Tibial nerve (tissue), 4 donors: Measurements from ENCODE around the gene STAMBP. TPM values are rescaled to one million over a fixed set of nuclear protein-coding genes. Genes with fewer than 3 reads are reported as not detected.

ENCODE experiments used
- DNase-seq, 2 donors: peaks; one replicate each; pipeline ENCODE4 v3.0.0-alpha.2; 2019; ENCODE audit warnings: low spot score in 2 of 2
- H3K27ac ChIP-seq, 4 donors: fragments of 200-600 bp; sonication (generic) in 3 of 4; one replicate each; pipeline ENCODE4 v1.5.1; 2017 to 2019; ENCODE audit warnings: mild to moderate bottlenecking in 1 of 4
- H3K27me3 ChIP-seq, 2 donors: fragments of 200-600 bp; sonication (generic) in 1 of 2; one replicate each; pipeline versions ENCODE4 v1.5.1 to v1.6.0; 2017 to 2019
- H3K36me3 ChIP-seq, 3 donors: fragments of 200-600 bp; sonication (generic); one replicate each; pipeline ENCODE4 v1.5.1; 2018 to 2019
- H3K4me1 ChIP-seq, 4 donors: fragments of 200-600 bp; sonication (generic) in 3 of 4; one replicate each; pipeline ENCODE4 v1.5.1; 2017 to 2019
- H3K4me3 ChIP-seq, 4 donors: fragments of 200-600 bp; sonication (generic) in 3 of 4; one replicate each; pipeline ENCODE4 v1.5.1; 2017 to 2019; ENCODE audit warnings: mild to moderate bottlenecking in 1 of 4, moderate library complexity in 1 of 4
- H3K9me3 ChIP-seq, 4 donors: fragments of 200-600 bp; sonication (generic) in 3 of 4; one replicate each; pipeline ENCODE4 v1.5.1; 2017 to 2019
- CTCF ChIP-seq, 5 experiments: fragments of 200-600 bp in 3 of 5; fragments of 450-650 bp in 2 of 5; sonication (generic) in 3 of 5; IDR thresholded peaks; one replicate each; pipeline ENCODE4 v1.5.1; 2016 to 2019; ENCODE audit warnings: antibody characterized with exemption in 5 of 5, mild to moderate bottlenecking in 3 of 5, moderate library complexity in 2 of 5
- EP300 ChIP-seq, 2 donors: sonication (generic); formaldehyde crosslinking; IDR thresholded peaks; one replicate each; pipeline ENCODE4 v1.6.1; 2017; ENCODE audit warnings: antibody characterized with exemption in 2 of 2, mild to moderate bottlenecking in 1 of 2
- POLR2A ChIP-seq, 2 donors: fragments of 450-650 bp; IDR thresholded peaks; one replicate each; pipeline ENCODE4 v1.6.1; 2017; ENCODE audit warnings: antibody characterized with exemption in 2 of 2, mild to moderate bottlenecking in 2 of 2, moderate library complexity in 2 of 2
- whole genome bisulfite sequencing, 2 donors: methylation state at CpG; one replicate each; pipeline ENCODE4 v1.1.5; 2018; 5-methylcytosine and 5-hydroxymethylcytosine counted together
- total RNA-seq, 4 donors: library from RNA; depleted of rRNA; stranded (reverse); fragments of >200 nt; gene quantifications; one replicate each; pipeline ENCODE4 v1.1.0, GENCODE V29; 2016

Gene STAMBP
- total RNA-seq, 4 donors from 2014 or later, result 20.7 to 47.2 (median 24.8) TPM

GRCh38 chr2:73917696-73918207 lies 89.0 kb downstream of the STAMBP start:
- no peak for DNase-seq
- 71 to 73% methylated on average over 4 of the region's 4 CpGs for WGBS, 2 donors
- H3K36me3 ChIP-seq, result no peaks in the 10 kb centered on the region
- H3K4me1 ChIP-seq, result no peaks in the 10 kb centered on the region
- TF ChIP-seq EP300 (IDR thresholded peaks at IDR 0.05) (no peak), CTCF (IDR thresholded peaks at IDR 0.05) (no peak), POLR2A (IDR thresholded peaks at IDR 0.05) (no peak)
- H3K9me3 ChIP-seq, result no peaks in the 10 kb centered on the region
- no peak overlapping the region for H3K27ac ChIP-seq
- H3K4me3 ChIP-seq, result no peak overlapping the region
- peaks cover 0 to 14% of the 10 kb centered on the region in 2 donors for H3K27me3 ChIP-seq

GRCh38 chr2:73918856-73919255 lies 90.1 kb downstream of the STAMBP start:
- no peaks in the 10 kb centered on the region for H3K4me1 ChIP-seq
- TF ChIP-seq POLR2A (IDR thresholded peaks at IDR 0.05), result no peak
- TF ChIP-seq EP300 (IDR thresholded peaks at IDR 0.05), result no peak
- no peak for TF ChIP-seq CTCF (IDR thresholded peaks at IDR 0.05)
- 88 to 92% methylated on average over 3 of the region's 3 CpGs for WGBS, 2 donors
- H3K9me3 ChIP-seq, result no peaks in the 10 kb centered on the region
- H3K4me3 ChIP-seq, result no peak overlapping the region
- H3K27me3 ChIP-seq, result peaks cover 0 to 14% of the 10 kb centered on the region in 2 donors
- no peak overlapping the region for H3K27ac ChIP-seq
- DNase-seq, result no peak
- no peaks in the 10 kb centered on the region for H3K36me3 ChIP-seq

GRCh38 chr2:73919596-73920228 lies 91.0 kb downstream of the STAMBP start:
- WGBS, 2 donors, result 83 to 88% methylated on average over 7 of the region's 7 CpGs
- Histone ChIP-seq H3K36me3 (no peaks in the 10 kb centered on the region), H3K4me3 (no peak overlapping the region), H3K9me3 (no peaks in the 10 kb centered on the region), H3K4me1 (no peaks in the 10 kb centered on the region), H3K27ac (no peak overlapping the region), H3K27me3 (peaks cover 0 to 14% of the 10 kb centered on the region in 2 donors)
- TF ChIP-seq POLR2A (IDR thresholded peaks at IDR 0.05) (no peak), CTCF (IDR thresholded peaks at IDR 0.05) (no peak), EP300 (IDR thresholded peaks at IDR 0.05) (no peak)
- no peak for DNase-seq

GRCh38 chr2:73920577-73921545 lies 92.1 kb downstream of the STAMBP start:
- H3K9me3 ChIP-seq, result no peaks in the 10 kb centered on the region
- peaks cover 0 to 14% of the 10 kb centered on the region in 2 donors for H3K27me3 ChIP-seq
- H3K4me3 ChIP-seq, result no peak overlapping the region
- H3K27ac ChIP-seq, result no peak overlapping the region
- H3K4me1 ChIP-seq, result no peaks in the 10 kb centered on the region
- 47 to 51% methylated on average over 12 of the region's 12 CpGs for WGBS, 2 donors
- TF ChIP-seq EP300 (IDR thresholded peaks at IDR 0.05), result no peak
- no peak for TF ChIP-seq POLR2A (IDR thresholded peaks at IDR 0.05)
- TF ChIP-seq CTCF (IDR thresholded peaks at IDR 0.05), result no peak
- no peaks in the 10 kb centered on the region for H3K36me3 ChIP-seq
- no peak for DNase-seq

- Histone ChIP-seq H3K4me1 (peaks cover 0 to 5% (median 0%) of the 10 kb centered on the region in 4 donors), H3K36me3 (no peaks in the 10 kb centered on the region), H3K27me3 (peaks cover 0 to 10% of the 10 kb centered on the region in 2 donors), H3K4me3 (no peak overlapping the region), H3K9me3 (no peaks in the 10 kb centered on the region), H3K27ac (no peak overlapping the region)
- 76 to 87% methylated on average over 9 of the region's 9 CpGs for WGBS, 2 donors
- no peak for DNase-seq
- TF ChIP-seq CTCF (IDR thresholded peaks at IDR 0.05) (no peak), EP300 (IDR thresholded peaks at IDR 0.05) (no peak), POLR2A (IDR thresholded peaks at IDR 0.05) (no peak)
These were observed 92.8 kb downstream of the STAMBP start for GRCh38 chr2:73921581-73921980.
